ENCODE results near the gene SLC17A9. TPM values are rescaled to one million over a fixed set of nuclear protein-coding genes. Genes with fewer than 3 reads are reported as not detected.
"Not testable (repeated sequence)": the region's sequence is repeated elsewhere in the genome, so short reads cannot be mapped to it uniquely, and the experiment has no call there.

SLC17A9 gene
- total and polyA plus RNA-seq, 7 donors: 0.32 to 1.0 (median 0.88) TPM

GRCh38 chr20:62959101-62959971, 6.8 kb downstream of the SLC17A9 start:
- intact Hi-C loops (cut with DNase I): no loop called here
- H3K9me3 ChIP-seq: no peaks in the 10 kb centered on the region
- H3K4me3 ChIP-seq: no peak overlapping the region
- H3K4me1 ChIP-seq: no peaks in the 10 kb centered on the region
- WGBS, 3 donors: 73 to 78% (median 78%) methylated on average over 39 to 43 of the region's 43 CpGs
- ATAC-seq (no peak), DNase-seq (peak in 1 of 2 donors; percentile 38)
- H3K27me3 ChIP-seq (ENCODE audit: insufficient read depth in 3 of 3, low read length in 2 of 3): no peaks in the 10 kb centered on the region
- no peak overlapping the region for H3K27ac ChIP-seq
- no peak for TF ChIP-seq CTCF (IDR thresholded peaks at IDR 0.05)
- H3K36me3 ChIP-seq (ENCODE audit: insufficient read depth in 1 of 2, low read depth in 1 of 2): no peaks in the 10 kb centered on the region

GRCh38 chr20:62959998-62960436, 7.5 kb downstream of the SLC17A9 start:
- intact Hi-C loops (cut with DNase I): no loop called here
- TF ChIP-seq CTCF (IDR thresholded peaks at IDR 0.05): no peak

GRCh38 chr20:62960446-62961309, 8.2 kb downstream of the SLC17A9 start:
- H3K4me1 ChIP-seq; intact Hi-C loops (cut with DNase I); H3K27ac ChIP-seq; H3K27me3 ChIP-seq (ENCODE audit: insufficient read depth in 3 of 3, low read length in 2 of 3); H3K4me3 ChIP-seq; DNase-seq; ATAC-seq; H3K9me3 ChIP-seq; H3K36me3 ChIP-seq (ENCODE audit: insufficient read depth in 1 of 2, low read depth in 1 of 2): not testable (repeated sequence)
- 86 to 92% (median 86%) methylated on average over 23 to 26 of the region's 31 CpGs for WGBS, 3 donors

More at GRCh38 chr20:62959998-62960436, 7.5 kb downstream of the SLC17A9 start:
- DNase-seq (no peak), ATAC-seq (no peak)
- Histone ChIP-seq H3K4me3 (no peak overlapping the region), H3K27me3 (ENCODE audit: insufficient read depth in 3 of 3, low read length in 2 of 3) (no peaks in the 10 kb centered on the region), H3K9me3 (no peaks in the 10 kb centered on the region), H3K27ac (no peak overlapping the region), H3K4me1 (no peaks in the 10 kb centered on the region), H3K36me3 (ENCODE audit: insufficient read depth in 1 of 2, low read depth in 1 of 2) (no peaks in the 10 kb centered on the region)
- 87 to 89% (median 88%) methylated on average over 20 of the region's 20 CpGs for WGBS, 3 donors

GRCh38 chr20:62961310-62961783, 8.8 kb downstream of the SLC17A9 start:
- H3K27ac ChIP-seq: no peak overlapping the region
- ATAC-seq (no peak), DNase-seq (no peak)
- WGBS, 3 donors: 72 to 86% (median 81%) methylated on average over 18 to 19 of the region's 19 CpGs
- no peaks in the 10 kb centered on the region for H3K9me3 ChIP-seq
- H3K27me3 ChIP-seq (ENCODE audit: insufficient read depth in 3 of 3, low read length in 2 of 3): no peaks in the 10 kb centered on the region
- no peaks in the 10 kb centered on the region for H3K4me1 ChIP-seq
- TF ChIP-seq CTCF (IDR thresholded peaks at IDR 0.05): no peak
- intact Hi-C loops (cut with DNase I): no loop called here
- H3K36me3 ChIP-seq (ENCODE audit: insufficient read depth in 1 of 2, low read depth in 1 of 2): no peaks in the 10 kb centered on the region
- H3K4me3 ChIP-seq: no peak overlapping the region

GRCh38 chr20:62961799-62962198, 9.3 kb downstream of the SLC17A9 start:
- no peak for DNase-seq
- no peaks in the 10 kb centered on the region for H3K36me3 ChIP-seq (ENCODE audit: insufficient read depth in 1 of 2, low read depth in 1 of 2)

More at GRCh38 chr20:62961799-62962198, 9.3 kb downstream of the SLC17A9 start:
- H3K27ac ChIP-seq: no peak overlapping the region
- intact Hi-C loops (cut with DNase I): no loop called here
- no peak for ATAC-seq
- no peaks in the 10 kb centered on the region for H3K9me3 ChIP-seq
- H3K27me3 ChIP-seq (ENCODE audit: insufficient read depth in 3 of 3, low read length in 2 of 3): no peaks in the 10 kb centered on the region
- H3K4me3 ChIP-seq: no peak overlapping the region
- H3K4me1 ChIP-seq: no peaks in the 10 kb centered on the region
- TF ChIP-seq CTCF (IDR thresholded peaks at IDR 0.05): no peak
- 92 to 95% (median 94%) methylated on average over 8 of the region's 8 CpGs for WGBS, 3 donors

All from psoas muscle (tissue), 8 donors.